Measurements from ENCODE around the gene SH3D19. TPM values are rescaled to one million over a fixed set of nuclear protein-coding genes. Genes with fewer than 3 reads are reported as not detected.
"Not testable (repeated sequence)": the region's sequence is repeated elsewhere in the genome, so short reads cannot be mapped to it uniquely, and the experiment has no call there.

The SH3D19 gene
- total RNA-seq, 6 donors from 2014 or later: 91.2 to 225 (median 103) TPM

- 29 to 46% methylated on average over 3 of the region's 3 CpGs for WGBS, 2 donors
- Histone ChIP-seq H3K4me3 (no peak overlapping the region), H3K4me1 (peaks cover 0 to 4% (median 0%) of the 10 kb centered on the region in 4 donors), H3K36me3 (no peaks in the 10 kb centered on the region), H3K9me3 (no peaks in the 10 kb centered on the region), H3K27me3 (no peaks in the 10 kb centered on the region), H3K27ac (no peak overlapping the region)
- DNase-seq: no peak
- TF ChIP-seq POLR2A (IDR thresholded peaks at IDR 0.05): no peak
- TF ChIP-seq POLR2AphosphoS5 (IDR thresholded peaks at IDR 0.05): no peak
- TF ChIP-seq EP300 (IDR thresholded peaks at IDR 0.05): no peak
- TF ChIP-seq CTCF (IDR thresholded peaks at IDR 0.05): no peak
- ATAC-seq (ENCODE audit: low FRiP score in 2 of 2): peak in 1 of 2 donors; percentile 80
These were observed 86.9 kb downstream of the SH3D19 start for GRCh38 chr4:151238477-151238876.

- no peaks in the 10 kb centered on the region for H3K9me3 ChIP-seq
- TF ChIP-seq POLR2AphosphoS5 (IDR thresholded peaks at IDR 0.05): no peak
- no peak for TF ChIP-seq CTCF (IDR thresholded peaks at IDR 0.05)
- no peak for TF ChIP-seq POLR2A (IDR thresholded peaks at IDR 0.05)
- no peak for TF ChIP-seq EP300 (IDR thresholded peaks at IDR 0.05)
- no peak overlapping the region for H3K27ac ChIP-seq
- DNase-seq (peak in 1 of 2 donors; percentile 80), ATAC-seq (ENCODE audit: low FRiP score in 2 of 2) (no peak)
- H3K4me1 ChIP-seq: peaks cover 0 to 7% (median 0%) of the 10 kb centered on the region in 4 donors
- H3K4me3 ChIP-seq: no peak overlapping the region
- H3K27me3 ChIP-seq: no peaks in the 10 kb centered on the region
- H3K36me3 ChIP-seq: no peaks in the 10 kb centered on the region
- 97 to 99% methylated on average over 12 to 19 of the region's 27 CpGs for WGBS, 2 donors
These were observed 89.4 kb downstream of the SH3D19 start for GRCh38 chr4:151236036-151236435.

GRCh38 chr4:151235373-151235772, 90.0 kb downstream of the SH3D19 start:
- H3K4me1 ChIP-seq; H3K27me3 ChIP-seq; H3K4me3 ChIP-seq; H3K9me3 ChIP-seq; DNase-seq; H3K36me3 ChIP-seq; H3K27ac ChIP-seq; ATAC-seq (ENCODE audit: low FRiP score in 2 of 2): not testable (repeated sequence)
- WGBS, 2 donors: 100% methylated on average over 1 of the region's 1 CpG

GRCh38 chr4:151233600-151233999, 91.8 kb downstream of the SH3D19 start:
- no peak for TF ChIP-seq POLR2A (IDR thresholded peaks at IDR 0.05)
- no peak for TF ChIP-seq EP300 (IDR thresholded peaks at IDR 0.05)
- TF ChIP-seq POLR2AphosphoS5 (IDR thresholded peaks at IDR 0.05): no peak
- no peak for TF ChIP-seq CTCF (IDR thresholded peaks at IDR 0.05)
- 90 to 97% methylated on average over 5 of the region's 5 CpGs for whole genome bisulfite sequencing, 2 donors
- ATAC-seq (ENCODE audit: low FRiP score in 2 of 2) (no peak), DNase-seq (no peak)
- Histone ChIP-seq H3K27me3 (no peaks in the 10 kb centered on the region), H3K4me1 (peaks cover 0 to 7% (median 0%) of the 10 kb centered on the region in 4 donors), H3K36me3 (no peaks in the 10 kb centered on the region), H3K27ac (no peak overlapping the region), H3K4me3 (no peak overlapping the region), H3K9me3 (no peaks in the 10 kb centered on the region)

- H3K36me3 ChIP-seq: no peaks in the 10 kb centered on the region
- H3K4me1 ChIP-seq: peaks cover 0 to 11% (median 3%) of the 10 kb centered on the region in 4 donors
- H3K27ac ChIP-seq: peak overlapping the region in 1 of 4 donors; percentile 19
- WGBS, 2 donors: 88 to 90% methylated on average over 7 of the region's 7 CpGs
- no peak for TF ChIP-seq EP300 (IDR thresholded peaks at IDR 0.05)
- H3K9me3 ChIP-seq: no peaks in the 10 kb centered on the region
- DNase-seq (no peak), ATAC-seq (ENCODE audit: low FRiP score in 2 of 2) (peak in 1 of 2 donors; percentile 76)
- no peaks in the 10 kb centered on the region for H3K27me3 ChIP-seq
- no peak overlapping the region for H3K4me3 ChIP-seq
These were observed 93.3 kb downstream of the SH3D19 start for GRCh38 chr4:151231915-151232595.
